K562 (cell line): ENCODE data around the gene RNF39. TPM values are rescaled to one million over a fixed set of nuclear protein-coding genes. Genes with fewer than 3 reads are reported as not detected.

Experiments used
- CREM ChIP-seq: IDR thresholded peaks from 2 replicates; pipeline ENCODE4 v1.6.1; 2014; ENCODE audit warnings: antibody characterized with exemption, low read depth
- DDX20 ChIP-seq: fragments of 450-650 bp; IDR thresholded peaks from 2 replicates; pipeline ENCODE4 v1.6.1; 2016; ENCODE audit warnings: missing genetic modification characterization, low read depth, mild to moderate bottlenecking, missing compliant biosample characterization, moderate library complexity
- HCFC1 ChIP-seq: IDR thresholded peaks from 2 replicates; pipeline ENCODE4 v1.6.1; 2012; ENCODE audit warnings: low read depth, low read length, improper control_type of control experiment
- HNRNPL ChIP-seq: fragments of 200-400 bp; formaldehyde crosslinking; IDR thresholded peaks from 2 replicates; pipeline ENCODE4 v1.6.1; 2017; ENCODE audit warnings: low read depth, mild to moderate bottlenecking, low read length
- MBD1 ChIP-seq: fragments of 250-450 bp; sonication (Bioruptor Pico); IDR thresholded peaks from 2 replicates; pipeline ENCODE4 v1.8.0; 2022; ENCODE audit warnings: inconsistent platforms
- RBBP5 ChIP-seq: fragments of 200-600 bp; sonication (generic); IDR thresholded peaks from 2 replicates; pipeline ENCODE4 v1.6.1; 2012; ENCODE audit warnings: borderline replicate concordance, mild to moderate bottlenecking, low read length, control low read depth, inconsistent platforms; ENCODE audit not compliant: insufficient read depth, poor library complexity, severe bottlenecking
- RBM25 ChIP-seq: fragments of 200-400 bp; formaldehyde crosslinking; IDR thresholded peaks from 2 replicates; pipeline ENCODE4 v1.6.1; 2018; ENCODE audit warnings: low read length, low read depth, moderate library complexity; ENCODE audit not compliant: severe bottlenecking
- SAFB ChIP-seq: fragments of 200-400 bp; formaldehyde crosslinking; IDR thresholded peaks from 2 replicates; pipeline ENCODE4 v1.6.1; 2017; ENCODE audit warnings: low read depth, low read length, borderline replicate concordance
- SIRT6 ChIP-seq: IDR thresholded peaks from one replicate; pipeline ENCODE4 v1.6.1; 2012; ENCODE audit warnings: low read depth, mild to moderate bottlenecking, control low read depth, inconsistent platforms, low read length, moderate library complexity
- SIX5 ChIP-seq, 2 experiments: IDR thresholded peaks; 2 replicates each; pipeline ENCODE4 v1.6.1; 2011; ENCODE audit warnings: low read length in 2 of 2, borderline replicate concordance in 1 of 2, low read depth in 1 of 2, mild to moderate bottlenecking in 1 of 2, moderate library complexity in 1 of 2; ENCODE audit not compliant: insufficient read depth in 1 of 2
- SRSF7 ChIP-seq: fragments of 200-400 bp; formaldehyde crosslinking; optimal IDR thresholded peaks from 2 replicates; pipeline ENCODE3; 2017; ENCODE audit warnings: mild to moderate bottlenecking, low read depth, low read length
- STAT5B ChIP-seq: fragments of 250-450 bp; sonication (Bioruptor Pico); IDR thresholded peaks from 2 replicates; pipeline ENCODE4 v1.8.0; 2021; ENCODE audit warnings: mild to moderate bottlenecking, inconsistent platforms
- TRIM28 ChIP-seq: fragments of 450-650 bp; IDR thresholded peaks from 2 replicates; pipeline ENCODE4 v1.6.1; 2017
- ZBED1 ChIP-seq: IDR thresholded peaks from 2 replicates; pipeline ENCODE4 v1.6.1; 2014
- ZFPM2 ChIP-seq: fragments of 250-450 bp; sonication (Bioruptor Pico); IDR thresholded peaks from 2 replicates; pipeline ENCODE4 v1.5.1; 2022; ENCODE audit warnings: mild to moderate bottlenecking
- ZNF165 ChIP-seq: fragments of 250-450 bp; sonication (Bioruptor Pico); IDR thresholded peaks from 2 replicates; pipeline ENCODE4 v1.4.0; 2020; ENCODE audit warnings: borderline replicate concordance
- ZNF263 ChIP-seq: sonication (generic); formaldehyde crosslinking; IDR thresholded peaks from 2 replicates; pipeline ENCODE4 v1.8.0; 2022; ENCODE audit warnings: mild to moderate bottlenecking, missing genetic modification reagents, borderline replicate concordance
- ZNF282 ChIP-seq: sonication (generic); formaldehyde crosslinking; IDR thresholded peaks from 2 replicates; pipeline ENCODE4 v1.8.1; 2023; ENCODE audit warnings: missing genetic modification reagents
- ZNF407 ChIP-seq: fragments of 450-650 bp; IDR thresholded peaks from 2 replicates; pipeline ENCODE4 v1.6.1; 2016; ENCODE audit warnings: low read depth
- ZNF444 ChIP-seq: fragments of 250-450 bp; sonication (Bioruptor Pico); IDR thresholded peaks from 2 replicates; pipeline ENCODE4 v1.4.0; 2020; ENCODE audit warnings: mild to moderate bottlenecking, moderate library complexity
- polyA plus RNA-seq, 8 experiments: library from polyadenylated mRNA; depleted of rRNA in 4 of 8; stranded (reverse) in 5 of 8; unstranded in 3 of 8; fragments of >200 nt; fragmentation: Nextera tagmentation in 2 of 8; fragmentation: Illumina TruSeq in 1 of 8; extraction: Ambion mirVana in 2 of 8; extraction: Trizol in 1 of 8; gene quantifications; 2 replicates each; pipeline versions ENCODE4 v1.2.1 to v1.2.3, GENCODE V29; 2011 to 2014; ENCODE audit warnings: inconsistent platforms in 1 of 8, missing spikeins in 1 of 8
- total RNA-seq, 7 experiments: library from RNA; depleted of rRNA in 6 of 7; stranded (reverse); fragments of >200 nt in 6 of 7; fragmentation: Illumina TruSeq in 2 of 7; extraction: Trizol in 2 of 7; gene quantifications; 2 replicates each; pipeline versions ENCODE4 v1.2.1 to v1.2.3, GENCODE V29; 2011 to 2021; ENCODE audit warnings: low replicate concordance in 1 of 7

Gene RNF39
- total and polyA plus RNA-seq, 9 of the 15 experiments (the other 6 are each of a cell fraction or from before 2014, with no cell fraction given) = not detected

- no peak for TF ChIP-seq RBM25
- no peak for TF ChIP-seq SIRT6
- no peak for TF ChIP-seq ZNF444
- peak; percentile 93 for TF ChIP-seq RBBP5
- no peak for TF ChIP-seq ZNF165 (CRISPR knock-in tag)
- no peak for TF ChIP-seq ZNF282 (CRISPR knock-in tag)
- TF ChIP-seq MBD1 = no peak
- peak; percentile 10; the same call in 1 of the 2 replicates for TF ChIP-seq ZNF263 (CRISPR knock-in tag)
- TF ChIP-seq TRIM28 = no peak; the same call in 1 of the 2 replicates
- no peak for TF ChIP-seq SRSF7
- TF ChIP-seq CREM = peak; percentile 99
- no peak for TF ChIP-seq HNRNPL
- TF ChIP-seq HCFC1 = peak; percentile 87
- TF ChIP-seq ZFPM2 (CRISPR knock-in tag) = no peak
- no peak for TF ChIP-seq SAFB
- TF ChIP-seq ZBED1 = no peak
- no peak for TF ChIP-seq STAT5B (CRISPR knock-in tag)
- TF ChIP-seq ZNF407 = no peak
- TF ChIP-seq DDX20 (tag) = no peak
- TF ChIP-seq SIX5 (IDR thresholded peaks at IDR 0.05; ENCODE audit: borderline replicate concordance in 1 of 2, insufficient read depth in 1 of 2, low read depth in 1 of 2, low read length in 2 of 2) = no peak; a peak in 1 of 4 replicates
Measured at GRCh38 chr6:30061092-30061857, 14.3 kb downstream of the RNF39 start, which contains the start of gene POLR1H (continued).
